GM18873 (cell line): Measurements from ENCODE around the gene KLHL11.
"Not testable (repeated sequence)": the region's sequence is repeated elsewhere in the genome, so short reads cannot be mapped to it uniquely, and the experiment has no call there.

Source experiments
- ATAC-seq: cut with Tn5 transposase; IDR thresholded peaks from one replicate; pipeline ENCODE4 v1.9.1; 2021; ENCODE audit warnings: mild to moderate bottlenecking, moderate library complexity, moderate number of reproducible peaks; ENCODE audit not compliant: unreplicated experiment, low FRiP score

The KLHL11 gene

GRCh38 chr17:41840781-41841180 is 24.4 kb downstream of the KLHL11 start:
- ATAC-seq, result not testable (repeated sequence)

- not testable (repeated sequence) for ATAC-seq
Measured at GRCh38 chr17:41839448-41839847, 25.8 kb downstream of the KLHL11 start.

GRCh38 chr17:41837761-41838538 is 27.3 kb downstream of the KLHL11 start, which contains the start of gene KLHL10:
Gene KLHL10 (plus strand): TSS chr17:41837825. CDS start chr17:41837933, 108 bp downstream.
- no peak for ATAC-seq

- no peak for ATAC-seq
Measured at GRCh38 chr17:41836550-41837196, 28.6 kb downstream of the KLHL11 start.

- no peak for ATAC-seq
Measured at GRCh38 chr17:41835800-41836549, 29.2 kb downstream of the KLHL11 start, which contains the start of gene NT5C3B. Gene NT5C3B (minus strand): TSS chr17:41836232. CDS start chr17:41836193, 39 bp downstream.

- no peak for ATAC-seq
Measured at GRCh38 chr17:41835214-41835799, 29.9 kb downstream of the KLHL11 start.

GRCh38 chr17:41829961-41830360 is 35.3 kb downstream of the KLHL11 start:
- not testable (repeated sequence) for ATAC-seq

GRCh38 chr17:41825175-41825845 is 39.9 kb downstream of the KLHL11 start:
- no peak for ATAC-seq

GRCh38 chr17:41824086-41824485 is 41.1 kb downstream of the KLHL11 start:
- no peak for ATAC-seq

GRCh38 chr17:41823580-41823979 is 41.6 kb downstream of the KLHL11 start:
- no peak for ATAC-seq

GRCh38 chr17:41823141-41823524 is 42.1 kb downstream of the KLHL11 start:
- no peak for ATAC-seq

GRCh38 chr17:41822216-41823140 is 42.7 kb downstream of the KLHL11 start:
- no peak for ATAC-seq

GRCh38 chr17:41821776-41822175 is 43.4 kb downstream of the KLHL11 start:
- no peak for ATAC-seq

- no peak for ATAC-seq
Measured at GRCh38 chr17:41818024-41818423, 47.2 kb downstream of the KLHL11 start.

- no peak for ATAC-seq
Measured at GRCh38 chr17:41816637-41817320, 48.4 kb downstream of the KLHL11 start.

GRCh38 chr17:41814195-41814594 is 51.0 kb downstream of the KLHL11 start:
- ATAC-seq, result no peak

- no peak for ATAC-seq
Measured at GRCh38 chr17:41813699-41814124, 51.5 kb downstream of the KLHL11 start.

- no peak for ATAC-seq
Measured at GRCh38 chr17:41813152-41813680, 52.0 kb downstream of the KLHL11 start.
